UCSD-AML1 (cell line): ENCODE measurements around the gene SF3B2.
"Not testable (repeated sequence)": the region's sequence is repeated elsewhere in the genome, so short reads cannot be mapped to it uniquely, and the experiment has no call there.

ENCODE experiments used
- DNase-seq: peaks from one replicate; lab custom pipeline; 2025; ENCODE audit not compliant: unreplicated experiment; lab: John Stamatoyannopoulos, UW

SF3B2 gene

GRCh38 chr11:66051766-66052663, at the start of gene SF3B2:
SF3B2 (plus strand) TSS chr11:66052364; CDS start chr11:66052385, 21 bp downstream.
- DNase-seq, result peak; percentile 98

DNA sequence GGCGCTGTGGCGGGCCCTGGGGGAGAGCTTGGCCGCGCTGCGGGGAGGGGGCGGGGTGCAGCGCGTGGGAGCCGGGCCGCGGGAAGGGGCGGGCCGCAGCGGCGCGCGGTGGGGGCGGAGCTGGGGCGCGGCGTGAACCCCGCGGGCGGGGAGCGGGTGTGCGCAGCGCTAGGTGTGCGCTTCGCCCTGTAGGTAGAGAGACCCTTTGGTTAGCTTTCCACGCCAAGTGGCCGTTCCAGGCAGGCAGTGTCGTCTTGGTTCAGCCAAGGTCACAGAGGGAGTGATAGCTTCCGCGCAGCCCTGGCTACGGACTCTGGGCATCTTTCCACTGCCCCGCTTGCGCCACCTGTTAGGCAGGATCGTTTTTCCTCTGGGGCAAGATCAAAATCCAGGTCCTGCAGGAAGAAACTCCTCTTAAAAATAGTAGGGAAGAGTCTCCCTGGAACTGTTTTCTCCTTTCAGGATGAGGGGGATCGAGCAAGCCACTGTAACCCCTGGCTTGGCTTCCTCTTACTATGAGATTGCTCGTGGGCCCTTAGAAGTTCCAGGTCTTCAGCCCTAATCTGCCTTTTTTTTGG, 49.4 kb upstream of the SF3B2 start:
- peak; percentile 85 for DNase-seq

- no peak for DNase-seq
Observed at GRCh38 chr11:66003291-66003690, 48.9 kb upstream of the SF3B2 start.

- DNase-seq, result no peak
Observed at GRCh38 chr11:66004186-66004585, 48.0 kb upstream of the SF3B2 start.

- no peak for DNase-seq
Observed at GRCh38 chr11:66006134-66006890, 45.9 kb upstream of the SF3B2 start.

DNA sequence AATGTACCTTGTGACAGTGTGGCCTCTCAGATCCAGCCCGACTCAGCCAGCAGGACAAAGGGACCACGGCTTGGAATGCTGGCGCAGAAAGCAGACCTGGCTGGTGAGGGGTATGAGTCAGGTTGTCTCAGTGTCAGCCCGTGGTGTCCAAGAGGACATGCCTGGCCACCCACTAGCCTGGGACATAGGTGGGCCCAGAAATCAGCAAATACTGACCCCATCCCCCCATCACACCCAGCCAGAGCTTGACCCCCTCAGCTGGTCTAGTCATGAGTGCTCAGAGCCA, 45.3 kb upstream of the SF3B2 start:
- DNase-seq, result no peak

- no peak for DNase-seq
Observed at GRCh38 chr11:66007201-66007634, 44.9 kb upstream of the SF3B2 start.

DNA sequence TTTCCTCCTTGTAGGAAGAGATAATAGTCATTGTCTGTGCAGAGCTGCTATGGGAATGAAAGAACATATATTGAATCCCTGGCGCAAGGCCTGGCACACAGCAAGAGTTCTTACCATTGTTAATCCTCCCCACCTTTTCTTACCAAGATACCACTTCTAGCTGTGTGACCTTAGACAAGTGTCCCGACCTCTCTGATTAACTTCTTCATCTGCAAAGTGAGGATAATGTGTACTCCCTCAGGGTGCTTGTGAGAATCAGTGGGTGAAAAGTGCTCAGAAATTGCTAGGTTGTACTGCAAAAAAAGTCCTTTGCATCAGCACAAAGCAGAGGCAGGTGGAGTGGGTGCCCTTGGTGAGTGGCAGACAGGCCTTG, 44.1 kb upstream of the SF3B2 start:
- DNase-seq, result no peak

DNA sequence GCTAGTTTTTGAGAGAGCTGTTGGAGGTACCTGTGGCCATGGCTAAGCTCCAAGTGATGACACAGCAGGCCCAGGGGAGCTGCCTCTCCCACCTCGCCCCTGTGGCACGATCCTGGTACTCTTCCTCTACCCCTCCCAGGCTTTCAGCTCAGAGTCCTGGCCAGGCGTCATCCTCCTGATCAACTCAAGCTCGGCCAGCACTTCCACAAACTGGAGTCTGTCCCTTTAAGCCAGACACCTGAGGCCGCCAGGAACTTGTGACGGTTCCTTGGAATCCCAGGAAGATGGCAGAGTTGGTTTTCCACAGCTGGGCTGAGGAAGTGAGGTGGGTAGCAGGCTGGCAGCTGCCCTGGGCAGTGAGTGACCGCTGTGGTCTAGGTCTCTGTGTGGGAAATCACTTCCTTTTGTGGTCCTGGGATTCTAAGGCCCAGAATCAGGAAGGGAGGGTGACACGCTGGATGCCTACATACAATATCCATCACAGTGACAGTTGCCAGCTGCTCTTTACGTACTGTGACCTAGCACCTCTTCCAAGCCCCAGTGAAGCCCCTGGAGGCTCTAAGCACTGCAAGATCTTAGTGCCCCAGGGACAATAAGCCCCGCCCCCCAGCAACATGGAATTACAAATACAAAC, 43.6 kb upstream of the SF3B2 start:
- DNase-seq, result peak; percentile 40

DNA sequence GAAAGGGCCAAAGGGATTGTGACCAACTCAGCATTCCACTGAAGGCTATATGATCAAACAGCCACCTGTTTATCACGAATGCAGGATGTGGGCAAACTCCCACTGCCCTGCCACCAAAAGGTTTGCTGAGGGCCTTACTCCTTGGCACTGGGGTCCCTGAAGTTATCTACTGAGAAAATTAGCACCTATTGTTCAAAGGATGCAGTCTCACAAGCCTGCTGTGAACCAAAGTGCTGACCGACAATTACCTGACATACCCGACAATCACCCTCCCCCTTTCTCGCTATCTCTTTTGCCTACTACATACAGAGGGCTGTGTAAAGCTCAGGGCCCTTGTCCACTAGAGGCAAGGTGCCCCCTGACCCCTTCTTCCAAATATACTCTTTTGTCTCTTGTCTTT, 42.1 kb upstream of the SF3B2 start:
- DNase-seq, result not testable (repeated sequence)

- DNase-seq, result no peak
Observed at GRCh38 chr11:66011239-66011784, 40.9 kb upstream of the SF3B2 start.

GRCh38 chr11:66011785-66012303, 40.3 kb upstream of the SF3B2 start, which contains the start of gene CST6:
CST6 (plus strand) TSS chr11:66012008; CDS start chr11:66012045, 37 bp downstream.
- DNase-seq, result no peak

DNA sequence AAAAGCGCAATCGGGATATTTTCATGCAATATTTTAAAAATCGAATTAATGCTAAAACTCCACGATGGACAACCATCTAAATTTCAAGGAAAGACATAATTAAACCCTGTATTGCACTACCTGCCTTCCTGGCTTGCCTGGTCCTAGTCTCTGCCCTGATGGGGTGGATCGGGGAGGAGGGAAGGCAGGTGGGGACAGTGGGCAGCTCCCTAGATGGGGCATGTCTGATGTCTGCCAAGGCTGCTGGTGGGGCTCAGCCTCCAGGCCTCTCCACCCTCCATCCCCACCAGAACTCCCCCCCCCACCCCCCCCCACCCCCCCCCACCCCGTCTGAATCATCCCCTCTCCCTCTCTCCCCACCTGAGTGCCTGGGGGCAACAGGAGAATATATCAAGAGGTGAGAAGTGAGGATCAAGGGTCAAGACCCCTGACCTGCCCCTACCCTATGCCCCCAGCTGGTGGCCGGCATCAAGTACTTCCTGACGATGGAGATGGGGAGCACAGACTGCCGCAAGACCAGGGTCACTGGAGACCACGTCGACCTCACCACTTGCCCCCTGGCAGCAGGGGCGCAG, 39.7 kb upstream of the SF3B2 start:
- no peak for DNase-seq

DNA sequence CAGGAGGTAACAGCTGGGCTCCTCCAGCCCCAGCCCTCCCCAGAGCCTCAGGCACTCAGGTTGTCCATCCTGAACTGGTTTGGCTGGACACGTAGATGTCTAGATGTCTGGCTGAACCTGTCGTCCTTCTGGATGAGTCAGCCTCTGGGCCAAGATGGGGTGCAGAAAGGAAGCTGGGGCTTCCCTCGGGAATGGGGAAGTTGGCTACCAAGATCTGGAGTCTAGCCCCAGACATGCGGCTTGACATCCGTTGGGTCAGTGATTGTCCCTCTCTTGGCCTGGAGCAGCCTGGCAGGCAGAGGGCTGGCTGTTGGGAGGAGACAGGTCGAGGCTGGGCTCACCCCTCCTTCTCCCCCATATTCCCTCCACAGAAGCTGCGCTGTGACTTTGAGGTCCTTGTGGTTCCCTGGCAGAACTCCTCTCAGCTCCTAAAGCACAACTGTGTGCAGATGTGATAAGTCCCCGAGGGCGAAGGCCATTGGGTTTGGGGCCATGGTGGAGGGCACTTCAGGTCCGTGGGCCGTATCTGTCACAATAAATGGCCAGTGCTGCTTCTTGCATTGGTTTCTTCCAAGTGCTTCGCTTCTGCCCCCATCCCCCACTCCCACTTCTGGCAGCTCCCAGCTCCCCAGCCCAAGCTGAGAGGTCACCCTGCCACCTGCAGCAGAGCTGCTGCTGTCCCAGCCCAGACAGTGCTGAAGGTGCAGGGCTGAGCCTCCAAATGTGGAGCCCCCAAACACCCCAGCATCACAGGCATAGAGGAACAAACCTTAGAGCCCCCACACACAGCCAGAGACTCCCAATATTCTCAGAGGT, 39.0 kb upstream of the SF3B2 start:
- DNase-seq, result peak; percentile 46

- DNase-seq, result no peak
Observed at GRCh38 chr11:66013762-66014100, 38.4 kb upstream of the SF3B2 start.

DNA sequence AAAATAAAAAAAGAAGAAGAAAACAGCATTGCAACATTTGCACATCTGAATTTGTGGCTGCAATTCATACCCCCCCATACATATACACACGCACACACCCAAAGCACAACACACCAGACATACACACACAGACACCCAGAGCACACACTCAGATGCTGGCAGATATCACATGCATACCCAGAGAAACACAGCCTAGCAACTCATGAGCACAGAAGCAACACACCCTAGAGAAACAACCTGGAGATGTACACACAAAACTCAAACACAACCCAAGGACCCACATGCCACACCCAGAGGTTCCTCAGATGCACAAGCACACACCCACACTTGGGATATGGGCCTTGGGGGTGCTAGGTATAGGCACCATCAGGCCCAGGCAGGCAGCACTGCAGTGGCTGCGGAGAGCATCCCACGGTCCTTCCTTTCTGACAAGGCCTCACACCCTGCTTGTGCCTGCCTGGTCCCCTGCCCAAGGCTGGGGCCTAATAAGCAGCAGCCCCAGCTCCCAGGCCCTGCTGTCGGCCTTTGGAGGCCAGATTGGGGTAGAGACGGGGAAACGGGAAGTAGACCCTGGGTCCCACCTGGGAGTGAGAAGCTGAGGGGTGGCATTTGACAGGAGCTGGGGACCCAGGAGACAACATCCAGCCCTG, 37.2 kb upstream of the SF3B2 start:
- no peak for DNase-seq

DNA sequence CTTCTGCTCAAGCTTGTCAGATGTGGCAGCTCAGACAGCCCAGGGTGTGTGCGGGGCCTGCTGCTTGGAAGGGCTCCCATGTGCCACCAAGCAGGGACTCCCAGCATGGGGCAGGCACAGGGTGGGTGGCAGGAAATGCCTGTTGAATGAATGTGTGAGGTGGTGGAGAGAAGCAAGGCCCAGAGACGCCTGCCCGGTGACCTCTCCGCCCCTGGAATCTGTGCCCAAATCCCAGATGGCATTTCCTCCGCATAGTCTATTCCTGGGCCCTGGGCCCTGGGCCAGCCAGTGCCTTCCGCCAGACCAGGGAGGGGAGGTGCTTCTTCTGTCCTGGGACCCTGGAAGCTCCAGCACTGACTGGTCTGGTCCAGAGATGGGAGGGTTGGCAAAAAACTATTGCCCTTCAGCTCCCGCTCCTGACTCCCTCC, 36.7 kb upstream of the SF3B2 start:
- DNase-seq, result no peak

DNA sequence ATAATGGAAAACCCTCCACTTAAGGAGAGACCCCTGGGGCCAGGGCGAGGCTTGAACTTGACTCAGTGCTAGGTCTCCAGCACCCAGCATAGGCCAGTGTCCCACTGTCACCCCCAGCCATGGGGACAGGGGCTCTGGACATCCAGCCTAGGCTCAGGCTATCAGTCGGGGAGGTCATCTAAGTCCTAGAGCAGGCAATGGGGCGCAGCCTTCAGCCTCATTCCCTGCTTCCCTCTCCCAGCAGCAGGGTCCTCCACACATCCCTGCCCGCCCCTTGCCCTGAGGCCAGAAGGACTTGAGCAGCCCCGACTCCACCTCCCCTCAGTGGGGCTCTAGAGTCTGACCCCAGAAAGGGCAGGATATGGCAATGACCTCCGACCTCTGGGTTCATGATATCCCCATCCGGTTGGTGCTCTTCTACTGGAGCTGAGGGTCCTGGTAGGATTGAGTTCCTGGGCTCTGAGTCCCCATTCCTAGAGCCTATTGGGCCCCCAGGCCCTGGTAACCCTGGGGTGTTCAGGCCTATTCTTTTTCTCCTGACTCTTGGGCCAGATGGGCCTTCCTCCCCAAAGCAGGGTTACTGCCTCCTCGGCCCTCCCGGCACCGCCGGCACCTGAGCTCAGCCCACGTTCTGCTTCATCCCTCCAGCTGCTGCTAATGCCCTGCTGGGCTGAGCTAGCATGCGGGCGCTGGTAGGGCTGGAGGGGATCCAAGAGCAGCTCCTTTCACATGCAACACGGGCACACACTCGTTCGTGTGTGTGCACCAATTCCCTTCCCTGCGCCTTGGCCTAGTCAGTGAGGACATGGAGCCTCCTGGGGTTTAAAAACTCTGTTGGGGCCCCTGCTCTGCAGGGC, 36.0 kb upstream of the SF3B2 start:
- no peak for DNase-seq
